Bronchial epithelial cell (primary cell): ENCODE measurements around the gene ZBTB7B. TPM values are rescaled to one million over a fixed set of nuclear protein-coding genes. Genes with fewer than 3 reads are reported as not detected.

Source experiments
- DNase-seq: peaks from one replicate; pipeline ENCODE4 v3.0.0-alpha.2; 2010; ENCODE audit warnings: low read depth
- FAIRE-seq: peaks from 2 replicates; lab custom pipeline; 2011; peaks lifted over from hg19 to GRCh38; lab: Jason Lieb, UNC
- H3K27me3 ChIP-seq: 2 replicates; pipeline ENCODE4 v1.5.1; 2011; ENCODE audit warnings: low read length; ENCODE audit not compliant: control insufficient read depth, insufficient read depth
- H3K36me3 ChIP-seq: 2 replicates; pipeline ENCODE4 v1.5.1; 2011; ENCODE audit warnings: low read length; ENCODE audit not compliant: control insufficient read depth, insufficient read depth
- H3K4me3 ChIP-seq: 2 replicates; pipeline ENCODE4 v1.5.1; 2011; ENCODE audit warnings: mild to moderate bottlenecking, low read depth, low read length, control low read depth
- CTCF ChIP-seq: IDR thresholded peaks from 2 replicates; pipeline ENCODE4 v1.5.1; 2011; ENCODE audit warnings: mild to moderate bottlenecking, moderate library complexity, low read length, control low read depth, inconsistent platforms; ENCODE audit not compliant: insufficient read depth, severe bottlenecking
- total RNA-seq: library from RNA; depleted of rRNA; stranded (reverse); fragments of >200 nt; gene quantifications from 2 replicates; pipeline ENCODE4 v1.2.1, GENCODE V29; 2014

ZBTB7B gene
- total RNA-seq, 1 donor from 2014 or later = 46.1 TPM

- Histone ChIP-seq H3K36me3 (peaks cover 39% of the 10 kb centered on the region), H3K4me3 (no peak overlapping the region), H3K27me3 (no peaks in the 10 kb centered on the region)
- TF ChIP-seq CTCF = no peak
- DNase-seq (no peak), FAIRE-seq (no peak)
Measured at GRCh38 chr1:155006601-155007101, 4.0 kb downstream of the ZBTB7B start.

GRCh38 chr1:155007251-155007828, 4.7 kb downstream of the ZBTB7B start:
- no peak for TF ChIP-seq CTCF

GRCh38 chr1:155008015-155008941, 5.7 kb downstream of the ZBTB7B start:
- Histone ChIP-seq H3K36me3 (peaks cover 50% of the 10 kb centered on the region), H3K27me3 (no peaks in the 10 kb centered on the region), H3K4me3 (peak overlapping the region; percentile 35)
- TF ChIP-seq CTCF = no peak
- FAIRE-seq = peak; percentile 43
- DNase-seq = no peak

More at GRCh38 chr1:155007251-155007828, 4.7 kb downstream of the ZBTB7B start:
- peaks cover 44% of the 10 kb centered on the region for H3K36me3 ChIP-seq
- H3K4me3 ChIP-seq = peak overlapping the region; percentile 35
- FAIRE-seq = no peak
- no peak for DNase-seq
- no peaks in the 10 kb centered on the region for H3K27me3 ChIP-seq

GRCh38 chr1:155009221-155009711, 6.7 kb downstream of the ZBTB7B start:
- DNase-seq (no peak), FAIRE-seq (no peak)
- Histone ChIP-seq H3K27me3 (no peaks in the 10 kb centered on the region), H3K4me3 (peak overlapping the region; percentile 35), H3K36me3 (peaks cover 51% of the 10 kb centered on the region)
- no peak for TF ChIP-seq CTCF

GRCh38 chr1:155009742-155010141, 7.1 kb downstream of the ZBTB7B start:
- DNase-seq (no peak), FAIRE-seq (no peak)
- H3K4me3 ChIP-seq = peak overlapping the region; percentile 9
- H3K36me3 ChIP-seq = peaks cover 52% of the 10 kb centered on the region
- TF ChIP-seq CTCF = no peak
- no peaks in the 10 kb centered on the region for H3K27me3 ChIP-seq
